HEK293 (cell line): ENCODE measurements around the gene CHI3L2.

Source experiments
- CTCF ChIP-seq: fragments of 450-650 bp; formaldehyde crosslinking; IDR thresholded peaks from 2 replicates; pipeline ENCODE4 v1.5.1; 2016; ENCODE audit warnings: missing biosample characterization, missing genetic modification characterization
- GLI2 ChIP-seq: fragments of 450-650 bp; formaldehyde crosslinking; IDR thresholded peaks from 2 replicates; pipeline ENCODE4; 2017; ENCODE audit warnings: missing biosample characterization, missing genetic modification characterization, low read depth, borderline replicate concordance
- KLF16 ChIP-seq: fragments of 450-650 bp; formaldehyde crosslinking; IDR thresholded peaks from 2 replicates; pipeline ENCODE4 v1.5.1; 2017; ENCODE audit warnings: missing biosample characterization, missing genetic modification characterization
- MYNN ChIP-seq: fragments of 450-650 bp; formaldehyde crosslinking; IDR thresholded peaks from 2 replicates; pipeline ENCODE4 v1.5.1; 2016; ENCODE audit warnings: missing biosample characterization, missing genetic modification characterization, borderline replicate concordance
- YY1 ChIP-seq: fragments of 450-650 bp; formaldehyde crosslinking; IDR thresholded peaks from 2 replicates; pipeline ENCODE4 v1.5.1; 2018; ENCODE audit warnings: missing biosample characterization, missing genetic modification characterization
- ZBTB1 ChIP-seq: fragments of 450-650 bp; formaldehyde crosslinking; IDR thresholded peaks from 2 replicates; pipeline ENCODE4 v1.5.1; 2016; ENCODE audit warnings: missing biosample characterization, missing genetic modification characterization
- ZNF184 ChIP-seq: fragments of 450-650 bp; IDR thresholded peaks from 2 replicates; pipeline ENCODE4 v1.5.1; 2018; ENCODE audit warnings: missing biosample characterization, mild to moderate bottlenecking, missing genetic modification characterization
- ZNF274 ChIP-seq, 2 experiments: fragments of 200-500 bp in 1 of 2; fragments of 450-650 bp in 1 of 2; sonication (Bioruptor generic) in 1 of 2; formaldehyde crosslinking in 1 of 2; IDR thresholded peaks; 2 replicates each; pipeline versions ENCODE4 v1.5.1 to v1.6.1; 2014 to 2016; ENCODE audit warnings: borderline replicate concordance in 1 of 2, inconsistent platforms in 1 of 2, low read length in 1 of 2, missing biosample characterization in 1 of 2, missing genetic modification characterization in 1 of 2
- ZNF510 ChIP-seq: fragments of 450-650 bp; formaldehyde crosslinking; IDR thresholded peaks from 2 replicates; pipeline ENCODE4 v1.5.1; 2018; ENCODE audit warnings: mild to moderate bottlenecking, missing genetic modification characterization, missing biosample characterization; ENCODE audit not compliant: insufficient replicate concordance
- ZNF580 ChIP-seq: fragments of 450-650 bp; formaldehyde crosslinking; IDR thresholded peaks from 2 replicates; pipeline ENCODE4 v1.5.1; 2016; ENCODE audit warnings: missing biosample characterization, missing genetic modification characterization
- ZNF639 ChIP-seq: fragments of 450-650 bp; formaldehyde crosslinking; IDR thresholded peaks from 2 replicates; pipeline ENCODE4 v1.5.1; 2016; ENCODE audit warnings: missing biosample characterization, missing genetic modification characterization
- ZNF704 ChIP-seq: fragments of 450-650 bp; formaldehyde crosslinking; IDR thresholded peaks from 2 replicates; pipeline ENCODE4 v1.5.1; 2016; ENCODE audit warnings: missing biosample characterization, missing genetic modification characterization
- ZNF747 ChIP-seq: fragments of 450-650 bp; formaldehyde crosslinking; IDR thresholded peaks from 2 replicates; pipeline ENCODE4 v1.5.1; 2016; ENCODE audit warnings: missing biosample characterization, missing genetic modification characterization
- TF ChIP-seq, protein P1 (sequence below): fragments of 450-650 bp; formaldehyde crosslinking; IDR thresholded peaks from 2 replicates; pipeline ENCODE4 v1.5.1; 2016; ENCODE audit warnings: missing biosample characterization, missing genetic modification characterization

GRCh38 chr1:111286912-111287311 lies 59.4 kb downstream of the CHI3L2 start:
- no peak for TF ChIP-seq ZNF184 (tag by site-specific recombination)
- TF ChIP-seq KLF16 (tag by site-specific recombination): no peak
- no peak for TF ChIP-seq CTCF (tag by site-specific recombination)
- no peak for TF ChIP-seq ZNF747 (tag by site-specific recombination)
- TF ChIP-seq YY1 (tag by site-specific recombination): no peak
- TF ChIP-seq, protein P1, sequence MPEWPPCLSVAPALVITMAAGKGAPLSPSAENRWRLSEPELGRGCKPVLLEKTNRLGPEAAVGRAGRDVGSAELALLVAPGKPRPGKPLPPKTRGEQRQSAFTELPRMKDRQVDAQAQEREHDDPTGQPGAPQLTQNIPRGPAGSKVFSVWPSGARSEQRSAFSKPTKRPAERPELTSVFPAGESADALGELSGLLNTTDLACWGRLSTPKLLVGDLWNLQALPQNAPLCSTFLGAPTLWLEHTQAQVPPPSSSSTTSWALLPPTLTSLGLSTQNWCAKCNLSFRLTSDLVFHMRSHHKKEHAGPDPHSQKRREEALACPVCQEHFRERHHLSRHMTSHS (tag by site-specific recombination): no peak
- no peak for TF ChIP-seq ZNF580 (tag by site-specific recombination)
- TF ChIP-seq ZNF274 (IDR thresholded peaks at IDR 0.05; ENCODE audit: low read length): no peak
- TF ChIP-seq ZNF274 (tag by site-specific recombination; IDR thresholded peaks at IDR 0.05; ENCODE audit: borderline replicate concordance): no peak
- TF ChIP-seq ZBTB1 (tag by site-specific recombination): no peak
- TF ChIP-seq ZNF510 (tag by site-specific recombination): no peak
- no peak for TF ChIP-seq GLI2 (tag by site-specific recombination)
- no peak for TF ChIP-seq ZNF704 (tag by site-specific recombination)
- no peak for TF ChIP-seq ZNF639 (tag by site-specific recombination)
- TF ChIP-seq MYNN (tag by site-specific recombination): no peak
